Gastrocnemius medialis (tissue), 4 donors: ENCODE results near the gene TBL1X. TPM values are rescaled to one million over a fixed set of nuclear protein-coding genes. Genes with fewer than 3 reads are reported as not detected.

Source experiments
- ATAC-seq, 2 donors: fragments of 150-250 bp; one replicate each; pipeline ENCODE4 v1.9.1; 2016
- DNase-seq, 2 donors: peaks; one replicate each; pipeline ENCODE4 v3.0.0-alpha.2; 2019
- H3K27ac ChIP-seq, 4 donors: fragments of 200-600 bp; sonication (generic); 1 replicate in 1 of 4; 2 replicates in 3 of 4; pipeline ENCODE4 v1.5.1; 2016 to 2018; ENCODE audit warnings: mild to moderate bottlenecking in 2 of 4, moderate library complexity in 1 of 4
- H3K27me3 ChIP-seq, 3 donors: fragments of 200-600 bp; sonication (generic) in 2 of 3; 1 replicate in 1 of 3; 2 replicates in 2 of 3; pipeline versions ENCODE4 v1.5.1 to v1.6.0; 2016 to 2019; ENCODE audit warnings: mild to moderate bottlenecking in 1 of 3, moderate library complexity in 1 of 3
- H3K36me3 ChIP-seq, 2 donors: fragments of 200-600 bp; sonication (generic) in 1 of 2; one replicate each; pipeline ENCODE4 v1.5.1; 2017 to 2018
- H3K4me1 ChIP-seq, 2 donors: fragments of 200-600 bp; sonication (generic) in 1 of 2; one replicate each; pipeline ENCODE4 v1.5.1; 2016 to 2017; ENCODE audit warnings: mild to moderate bottlenecking in 2 of 2
- H3K4me3 ChIP-seq, 4 donors: fragments of 200-600 bp; sonication (generic) in 3 of 4; 1 replicate in 1 of 4; 2 replicates in 3 of 4; pipeline ENCODE4 v1.5.1; 2016 to 2019; ENCODE audit warnings: mild to moderate bottlenecking in 2 of 4
- H3K9me3 ChIP-seq, 3 donors: fragments of 200-600 bp; sonication (generic) in 2 of 3; 1 replicate in 1 of 3; 2 replicates in 2 of 3; pipeline ENCODE4 v1.5.1; 2016 to 2019
- POLR2A ChIP-seq, 2 donors: fragments of 450-650 bp; IDR thresholded peaks; one replicate each; pipeline ENCODE4 v1.6.1; 2017; ENCODE audit warnings: antibody characterized with exemption in 2 of 2, mild to moderate bottlenecking in 2 of 2, moderate library complexity in 2 of 2
- in situ Hi-C, 4 donors: fragments of 200-750 bp; cut with MboI; loops; one replicate each; pipeline versions ENCODE4 v1.15.0 to v1.8.0; 2017; ENCODE audit warnings: low sequenced_read_pairs in 4 of 4
- intact Hi-C: fragments of 100-400 bp; cut with DNase I; formaldehyde crosslinking; loops from one replicate; pipeline ENCODE4 v1.15.1; 2023; ENCODE audit warnings: low total_unique reads
- total RNA-seq, 4 donors: library from RNA; depleted of rRNA; stranded (reverse); fragments of >200 nt; gene quantifications; one replicate each; pipeline versions ENCODE4 v1.1.0 to v1.2.3, GENCODE V29; 2016
- TF ChIP-seq, protein P1 (sequence below), 5 experiments: fragments of 450-650 bp in 3 of 5; fragments of 200-600 bp in 2 of 5; sonication (generic) in 2 of 5; IDR thresholded peaks in 4 of 5; conservative IDR thresholded peaks in 1 of 5; 1 replicate in 4 of 5; 2 replicates in 1 of 5; pipeline ENCODE4 v1.5.1; 2016 to 2019; ENCODE audit warnings: antibody characterized with exemption in 5 of 5, mild to moderate bottlenecking in 3 of 5, moderate library complexity in 3 of 5

Gene TBL1X
- total RNA-seq, 4 donors from 2014 or later, result 6.7 to 16.8 (median 8.0) TPM

DNA sequence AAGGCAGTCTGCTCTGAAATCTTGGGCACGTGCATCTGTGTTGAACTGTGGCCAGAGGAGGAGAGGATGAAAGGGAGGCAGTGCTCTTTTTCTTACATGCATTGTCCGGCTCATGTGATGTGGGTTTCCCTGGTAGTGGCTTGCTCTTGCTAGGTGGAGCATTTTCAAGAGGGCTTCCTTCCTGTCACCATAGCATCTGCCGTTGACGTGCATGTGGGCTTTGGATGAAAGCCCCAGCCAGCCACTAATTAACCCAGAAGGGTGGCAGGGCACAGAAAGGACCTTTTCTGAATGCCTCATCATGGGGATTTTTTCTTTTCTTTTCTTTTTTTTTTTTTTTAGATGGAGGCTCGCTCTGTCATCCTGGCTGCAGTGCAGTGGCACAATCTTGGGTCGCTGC is 179.5 kb downstream of the TBL1X start:
- H3K4me1 ChIP-seq, result peaks cover 0 to 10% of the 10 kb centered on the region in 2 donors
- DNase-seq (no peak), ATAC-seq (no peak)
- H3K27ac ChIP-seq, result no peak overlapping the region
- H3K9me3 ChIP-seq, result no peaks in the 10 kb centered on the region
- no peak overlapping the region for H3K4me3 ChIP-seq
- in situ Hi-C loops (no loop called here), intact Hi-C loops (no loop called here)
- no peaks in the 10 kb centered on the region for H3K36me3 ChIP-seq
- TF ChIP-seq, protein P1, sequence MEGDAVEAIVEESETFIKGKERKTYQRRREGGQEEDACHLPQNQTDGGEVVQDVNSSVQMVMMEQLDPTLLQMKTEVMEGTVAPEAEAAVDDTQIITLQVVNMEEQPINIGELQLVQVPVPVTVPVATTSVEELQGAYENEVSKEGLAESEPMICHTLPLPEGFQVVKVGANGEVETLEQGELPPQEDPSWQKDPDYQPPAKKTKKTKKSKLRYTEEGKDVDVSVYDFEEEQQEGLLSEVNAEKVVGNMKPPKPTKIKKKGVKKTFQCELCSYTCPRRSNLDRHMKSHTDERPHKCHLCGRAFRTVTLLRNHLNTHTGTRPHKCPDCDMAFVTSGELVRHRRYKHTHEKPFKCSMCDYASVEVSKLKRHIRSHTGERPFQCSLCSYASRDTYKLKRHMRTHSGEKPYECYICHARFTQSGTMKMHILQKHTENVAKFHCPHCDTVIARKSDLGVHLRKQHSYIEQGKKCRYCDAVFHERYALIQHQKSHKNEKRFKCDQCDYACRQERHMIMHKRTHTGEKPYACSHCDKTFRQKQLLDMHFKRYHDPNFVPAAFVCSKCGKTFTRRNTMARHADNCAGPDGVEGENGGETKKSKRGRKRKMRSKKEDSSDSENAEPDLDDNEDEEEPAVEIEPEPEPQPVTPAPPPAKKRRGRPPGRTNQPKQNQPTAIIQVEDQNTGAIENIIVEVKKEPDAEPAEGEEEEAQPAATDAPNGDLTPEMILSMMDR (IDR thresholded peaks at IDR 0.05 in 4 of 5, conservative IDR thresholded peaks at IDR 0.05 in 1 of 5), result no peak
- no peak for TF ChIP-seq POLR2A (IDR thresholded peaks at IDR 0.05)
- H3K27me3 ChIP-seq, result no peaks in the 10 kb centered on the region

GRCh38 chrX:9646471-9647224 is 181.8 kb downstream of the TBL1X start:
- TF ChIP-seq, protein P1 (IDR thresholded peaks at IDR 0.05 in 4 of 5, conservative IDR thresholded peaks at IDR 0.05 in 1 of 5), result no peak
- no peak for TF ChIP-seq POLR2A (IDR thresholded peaks at IDR 0.05)
- intact Hi-C loops, result no loop called here
- in situ Hi-C loops, result no loop called here

DNA sequence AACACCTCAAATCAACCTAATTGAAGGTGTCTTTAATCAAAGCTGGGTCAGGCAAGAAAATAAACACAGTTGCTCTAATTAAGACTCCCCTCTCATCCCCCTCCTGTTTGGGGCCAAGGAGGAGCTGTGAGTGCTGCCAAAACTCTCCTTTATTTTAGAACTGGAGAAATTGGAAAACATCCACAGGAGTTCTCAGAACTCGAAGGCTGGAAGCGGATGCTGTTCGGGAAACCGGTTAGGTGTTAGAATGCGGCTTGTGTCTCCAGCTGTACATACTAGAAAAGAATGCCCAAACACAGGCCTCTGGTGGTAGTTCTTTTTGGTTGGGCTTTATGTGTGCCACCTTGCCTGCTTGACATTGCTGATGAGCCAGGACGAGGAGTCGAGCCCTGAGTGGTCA is 182.6 kb downstream of the TBL1X start:
- Histone ChIP-seq H3K4me3 (no peak overlapping the region), H3K36me3 (no peaks in the 10 kb centered on the region), H3K4me1 (peaks cover 0 to 10% of the 10 kb centered on the region in 2 donors), H3K27me3 (no peaks in the 10 kb centered on the region), H3K9me3 (no peaks in the 10 kb centered on the region), H3K27ac (no peak overlapping the region)
- intact Hi-C loops, result no loop called here
- ATAC-seq, result no peak
- in situ Hi-C loops, result no loop called here
- no peak for TF ChIP-seq POLR2A (IDR thresholded peaks at IDR 0.05)
- TF ChIP-seq, protein P1 (IDR thresholded peaks at IDR 0.05 in 4 of 5, conservative IDR thresholded peaks at IDR 0.05 in 1 of 5), result no peak
- no peak for DNase-seq

More at GRCh38 chrX:9646471-9647224, 181.8 kb downstream of the TBL1X start:
- no peaks in the 10 kb centered on the region for H3K9me3 ChIP-seq
- no peak for ATAC-seq
- H3K4me1 ChIP-seq, result peaks cover 0 to 10% of the 10 kb centered on the region in 2 donors
- no peak overlapping the region for H3K27ac ChIP-seq
- H3K4me3 ChIP-seq, result no peak overlapping the region
- H3K36me3 ChIP-seq, result no peaks in the 10 kb centered on the region
- H3K27me3 ChIP-seq, result no peaks in the 10 kb centered on the region
- no peak for DNase-seq

DNA sequence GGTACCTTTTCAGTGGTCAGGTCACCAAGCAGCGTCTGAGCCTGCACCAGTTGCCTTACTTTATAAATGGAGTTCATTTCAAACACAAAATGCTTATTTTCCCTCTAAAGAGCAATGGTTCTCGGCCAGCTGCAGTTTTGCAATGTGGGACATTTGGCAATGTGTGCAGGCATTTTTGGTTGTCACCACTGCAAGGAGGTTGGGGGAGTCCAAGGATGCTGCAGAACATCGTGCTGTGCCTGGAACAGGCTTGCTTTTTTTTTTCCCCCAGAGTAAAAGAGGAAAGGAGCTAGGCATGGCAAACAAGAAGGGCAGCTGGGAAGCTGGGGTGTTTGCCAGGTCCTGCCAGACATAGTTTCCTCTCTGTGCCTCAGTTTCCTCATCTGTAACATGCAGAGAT is 185.2 kb downstream of the TBL1X start:
- in situ Hi-C loops, result no loop called here
- H3K27ac ChIP-seq, result no peak overlapping the region
- TF ChIP-seq, protein P1 (IDR thresholded peaks at IDR 0.05 in 4 of 5, conservative IDR thresholded peaks at IDR 0.05 in 1 of 5), result no peak
- no peak for TF ChIP-seq POLR2A (IDR thresholded peaks at IDR 0.05)

More for the DNA sequence above, 185.2 kb downstream of the TBL1X start:
- ATAC-seq, result no peak
- Histone ChIP-seq H3K9me3 (no peaks in the 10 kb centered on the region), H3K27me3 (no peaks in the 10 kb centered on the region), H3K36me3 (no peaks in the 10 kb centered on the region), H3K4me3 (no peak overlapping the region), H3K4me1 (peaks cover 0 to 10% of the 10 kb centered on the region in 2 donors)
- DNase-seq, result peak; percentile 4 to 18
- intact Hi-C loops, result loop anchor here (10.0 kb wide), 1 partner anchor 125 kb away; no protein-coding TSS in a partner anchor
